Epidermal melanocyte (primary cell): ENCODE results near the gene TCF7.

Experiments used
- DNase-seq: peaks from one replicate; pipeline ENCODE4 v3.0.0; 2011; ENCODE audit warnings: low spot score; ENCODE audit not compliant: insufficient read length

The TCF7 gene

GRCh38 chr5:134131165-134131564 lies 16.7 kb downstream of the TCF7 start:
- no peak for DNase-seq

DNA sequence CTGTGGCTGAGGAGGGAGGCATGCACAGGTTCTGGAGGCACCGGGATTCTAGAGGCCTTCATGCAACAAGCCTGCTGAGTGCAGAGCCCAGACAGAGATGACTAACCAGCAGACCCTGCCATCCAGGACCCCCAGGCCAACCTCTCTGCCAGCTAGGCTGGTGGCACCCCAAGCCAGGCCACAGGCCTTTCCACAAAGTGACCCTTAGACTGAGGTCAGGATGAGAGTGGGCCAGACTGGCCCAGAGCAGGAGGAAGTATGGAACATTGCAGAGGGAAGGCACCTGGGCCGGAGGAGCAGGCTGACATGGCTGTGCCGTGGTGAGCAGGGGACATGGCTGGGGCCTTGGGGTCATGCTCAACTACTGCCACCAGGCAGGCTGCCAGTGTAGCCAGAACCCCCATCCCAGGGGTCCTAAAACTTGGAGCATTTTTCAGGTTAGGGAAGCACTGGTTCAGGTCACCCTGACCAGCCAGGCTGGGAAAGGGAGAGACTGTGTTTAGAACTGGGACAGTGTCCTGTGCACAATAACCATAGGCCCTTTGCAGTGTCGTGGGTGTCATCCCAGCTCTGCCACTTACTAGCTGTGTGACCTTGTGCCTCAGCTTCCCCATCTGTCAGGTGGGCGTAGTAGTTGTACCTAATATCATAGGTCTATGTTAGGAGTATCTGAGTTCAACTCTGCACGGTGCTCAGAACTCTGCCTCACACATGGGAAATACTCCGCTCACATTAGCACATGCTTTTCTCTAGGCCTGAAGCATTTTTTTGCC lies 17.3 kb downstream of the TCF7 start:
- DNase-seq: no peak

DNA sequence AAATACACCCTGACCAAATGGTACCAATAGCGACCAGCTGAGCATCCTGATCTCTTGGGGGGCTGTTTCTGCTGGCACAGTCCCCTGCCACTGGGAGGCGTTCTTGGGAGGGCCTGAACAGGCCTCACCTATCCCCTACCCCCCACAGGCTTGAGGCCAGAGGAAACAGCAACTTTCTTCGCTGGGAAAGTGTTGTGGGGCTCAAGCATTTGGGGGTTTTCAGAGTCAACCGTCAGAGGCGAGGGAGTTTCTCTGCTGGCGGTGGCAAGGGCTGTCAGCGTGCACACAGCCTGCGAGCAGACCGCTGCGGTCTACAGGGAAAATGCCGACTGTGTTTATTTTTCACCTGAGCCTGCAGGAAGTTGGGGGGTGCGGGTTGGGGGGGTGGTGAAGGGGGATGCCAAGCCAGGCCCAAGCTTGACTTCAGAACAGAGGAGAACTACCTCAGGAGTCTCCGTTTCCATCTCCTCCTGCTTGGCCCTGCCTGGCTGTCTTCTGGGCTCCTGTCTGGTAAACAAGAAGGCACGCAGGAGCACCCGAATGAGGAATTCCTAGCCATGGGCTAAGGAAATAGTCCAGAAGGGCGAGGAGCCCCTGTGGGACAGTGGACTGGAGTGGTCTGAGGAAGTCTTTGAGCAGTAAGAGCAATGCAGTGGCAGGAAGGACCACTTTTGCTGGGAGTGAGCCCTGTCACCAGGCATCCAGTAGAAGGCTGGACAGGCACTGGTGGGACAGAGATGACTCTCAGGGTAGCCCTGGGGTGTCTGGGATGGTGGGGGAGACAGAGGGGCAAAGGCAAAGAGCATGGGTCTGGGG lies 18.1 kb downstream of the TCF7 start:
- DNase-seq: no peak

DNA sequence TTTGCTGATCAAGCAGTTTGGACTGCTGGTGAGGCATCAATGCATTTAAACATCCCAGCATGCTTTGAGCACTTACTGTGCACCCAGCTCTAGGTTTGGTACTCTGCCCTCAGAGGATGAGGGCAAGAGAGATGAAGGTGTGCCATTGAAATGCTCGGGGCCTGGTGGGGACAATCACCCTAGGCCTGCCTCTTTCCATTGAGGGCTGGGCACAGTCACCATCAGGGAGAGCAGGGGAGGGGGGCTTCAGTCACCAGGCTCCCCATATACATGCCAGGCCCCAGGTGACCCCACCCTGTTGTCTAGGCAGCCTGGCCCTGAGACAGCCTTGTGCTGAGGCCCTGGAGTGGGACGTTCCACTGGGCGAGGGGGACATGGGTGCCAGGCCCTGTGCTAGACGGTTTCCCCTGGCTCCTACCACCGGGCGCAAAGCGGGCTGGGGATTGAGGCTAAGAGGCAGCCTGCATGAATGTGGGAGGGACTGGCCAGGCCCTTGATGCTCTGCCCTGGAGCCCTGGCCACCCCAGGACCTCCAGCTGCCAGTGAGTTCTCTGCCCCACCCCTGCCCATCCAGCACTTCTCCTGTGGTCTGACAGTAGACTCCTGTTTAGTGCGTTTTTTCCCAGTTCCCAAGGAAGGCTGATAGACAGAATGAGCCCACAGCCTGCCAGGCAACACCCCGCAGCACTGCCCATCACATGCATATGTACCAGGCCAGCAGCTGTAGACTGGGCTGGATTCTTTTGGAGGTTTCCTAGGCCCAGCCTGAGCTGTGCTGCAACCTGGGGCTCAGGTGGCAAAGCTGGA lies 18.9 kb downstream of the TCF7 start:
- DNase-seq: no peak

GRCh38 chr5:134133995-134134541 lies 19.6 kb downstream of the TCF7 start:
- no peak for DNase-seq

DNA sequence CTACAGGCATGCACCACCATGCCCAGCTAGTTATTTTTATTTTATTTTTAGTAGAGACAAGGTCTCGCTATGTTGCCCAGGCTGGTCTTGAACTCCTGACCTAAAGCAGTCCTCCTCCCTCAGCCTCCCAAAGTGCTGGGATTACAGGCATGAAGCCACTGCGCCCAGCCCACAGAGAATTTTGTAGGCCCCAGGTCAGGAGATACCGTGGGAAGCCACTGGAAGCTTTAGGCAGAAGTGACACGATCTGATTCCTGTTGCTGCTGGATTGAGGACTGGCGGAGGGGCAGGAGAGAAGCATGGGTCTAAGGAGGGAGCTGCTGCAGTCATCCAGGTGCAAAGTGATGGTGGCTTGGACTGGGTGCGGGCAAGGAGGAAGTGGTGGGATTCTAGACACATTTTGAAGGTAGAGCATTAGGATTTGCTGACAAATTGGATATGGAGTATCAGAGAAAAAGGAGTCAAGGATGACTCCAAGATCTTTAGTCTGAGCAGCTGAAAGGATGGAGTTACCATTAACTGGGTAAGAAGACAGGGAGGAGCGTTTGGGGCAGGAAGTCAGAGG lies 20.7 kb downstream of the TCF7 start:
- no peak for DNase-seq

GRCh38 chr5:134136221-134136631 lies 21.7 kb downstream of the TCF7 start:
- no peak for DNase-seq

DNA sequence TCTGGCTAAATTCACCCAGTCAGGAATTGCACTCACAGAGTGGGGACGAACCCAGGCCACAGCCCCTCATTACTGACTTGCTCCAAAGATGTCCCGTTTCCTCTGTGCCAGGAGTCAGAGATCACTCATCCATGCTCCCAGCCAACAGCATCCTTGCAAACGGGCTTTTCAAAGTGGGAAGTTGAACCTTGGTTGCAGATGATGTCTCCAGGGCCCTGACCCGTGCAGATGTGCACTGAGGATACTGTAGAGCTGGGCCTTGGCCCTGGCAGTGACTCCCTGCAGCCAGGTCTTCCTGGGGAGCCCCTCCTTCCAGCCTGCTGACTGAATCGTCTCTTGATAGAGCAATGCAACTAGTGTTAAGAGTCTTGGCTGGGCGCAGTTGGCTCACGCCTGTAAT lies 22.3 kb downstream of the TCF7 start:
- DNase-seq: no peak

- DNase-seq: no peak
These were observed 24.2 kb downstream of the TCF7 start for GRCh38 chr5:134138416-134139376.

- no peak for DNase-seq
These were observed 24.9 kb downstream of the TCF7 start for GRCh38 chr5:134139377-134139851.

DNA sequence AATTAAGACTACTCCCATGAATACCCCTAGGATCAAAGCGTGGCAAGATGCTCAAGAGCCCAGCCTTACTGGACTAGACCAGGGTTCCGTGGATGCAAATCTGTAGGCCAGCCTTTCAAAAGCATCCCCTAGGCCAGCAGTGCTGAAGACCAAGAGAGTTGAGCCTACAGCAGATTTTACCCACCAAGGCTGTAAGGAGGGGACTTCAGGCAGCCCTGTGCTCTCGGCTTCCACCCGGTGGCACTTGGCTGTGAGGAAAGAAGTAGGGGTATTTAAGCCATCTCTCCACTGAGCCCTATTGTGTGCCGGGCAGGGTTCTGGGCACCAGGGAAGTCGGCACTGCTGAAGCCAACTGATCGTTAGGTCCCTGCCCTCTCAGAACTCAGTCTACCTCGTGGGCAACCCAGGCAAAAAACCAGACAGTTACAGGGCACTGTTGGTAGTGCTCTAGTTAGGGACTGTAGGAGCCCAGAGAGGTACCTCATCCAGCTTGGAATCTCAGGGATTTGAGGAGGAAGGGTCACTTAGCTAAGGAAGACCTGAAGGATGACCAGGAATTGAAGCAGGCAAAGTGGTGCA lies 25.5 kb downstream of the TCF7 start:
- DNase-seq: no peak

GRCh38 chr5:134140530-134141201 lies 26.2 kb downstream of the TCF7 start:
- DNase-seq: no peak

- no peak for DNase-seq
These were observed 27.0 kb downstream of the TCF7 start for GRCh38 chr5:134141331-134142050.

- no peak for DNase-seq
These were observed 27.6 kb downstream of the TCF7 start for GRCh38 chr5:134142052-134142451.

GRCh38 chr5:134142806-134143205 lies 28.3 kb downstream of the TCF7 start:
- no peak for DNase-seq

DNA sequence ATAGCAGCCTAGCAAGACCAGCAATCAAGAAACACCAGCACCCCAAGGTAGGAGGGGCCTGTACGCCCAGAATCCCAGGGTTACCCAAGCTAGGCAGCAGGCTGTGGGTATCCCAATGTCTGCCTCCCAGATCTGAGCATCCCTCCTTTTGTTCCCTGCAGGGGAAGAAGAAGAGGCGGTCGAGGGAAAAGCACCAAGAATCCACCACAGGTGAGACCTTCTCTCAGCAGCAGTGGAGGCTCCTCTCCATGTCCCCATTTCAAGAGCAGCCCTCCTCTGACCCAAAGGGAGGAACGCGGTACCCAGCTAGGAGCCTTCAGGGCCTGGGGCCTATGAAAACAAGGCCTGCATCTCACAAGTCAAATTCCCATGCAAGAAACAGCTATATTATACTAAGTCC lies 28.9 kb downstream of the TCF7 start:
- DNase-seq: no peak

DNA sequence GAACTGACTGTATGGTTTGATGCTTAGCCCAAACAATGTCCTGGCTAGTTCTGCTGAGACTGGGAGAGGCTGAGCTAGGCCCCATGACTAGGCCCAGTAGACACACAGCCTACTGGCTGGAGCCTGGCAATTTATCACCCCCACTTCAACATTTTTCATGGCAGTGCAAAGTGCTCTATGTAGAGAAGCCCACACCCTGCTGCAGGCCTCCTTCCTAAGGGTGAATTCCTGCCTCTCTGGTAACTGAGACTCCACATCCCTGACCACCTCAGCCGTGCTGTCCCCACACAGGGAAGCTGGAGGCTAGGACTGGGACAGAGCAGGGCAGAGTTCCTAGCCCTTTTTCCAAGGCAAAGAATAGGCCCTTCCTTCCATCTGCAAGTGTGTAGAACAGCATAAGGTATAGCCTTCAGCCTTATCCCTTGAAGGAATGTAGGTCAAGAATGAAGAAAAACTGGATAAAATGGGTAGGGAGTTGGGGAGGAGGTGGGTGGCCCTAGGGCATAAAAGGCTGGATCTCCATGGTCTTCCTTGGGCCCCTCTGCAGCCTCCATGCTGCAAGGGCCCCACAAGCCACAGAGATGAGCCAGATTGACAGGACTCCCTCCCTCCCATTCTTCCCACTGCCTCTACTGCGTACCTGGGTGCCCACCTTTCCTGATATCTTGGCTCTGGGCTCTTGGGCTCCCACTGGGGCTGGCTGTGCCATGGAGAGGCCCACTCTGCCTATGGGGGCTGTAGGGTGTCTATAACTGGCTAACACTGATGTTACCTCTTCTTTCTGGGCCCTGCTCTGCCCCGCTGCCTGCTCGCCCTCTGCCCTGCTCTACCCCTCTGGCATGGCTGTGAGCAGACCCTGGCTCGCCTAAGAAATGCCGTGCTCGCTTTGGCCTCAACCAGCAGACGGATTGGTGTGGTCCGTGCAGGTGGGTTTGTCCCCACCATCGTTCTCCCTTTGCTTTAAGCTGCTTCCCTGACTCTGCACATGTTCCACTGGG lies 29.8 kb downstream of the TCF7 start:
- no peak for DNase-seq
